ENCODE data around the gene PHPT1. TPM values are rescaled to one million over a fixed set of nuclear protein-coding genes. Genes with fewer than 3 reads are reported as not detected.
"Not testable (repeated sequence)": the region's sequence is repeated elsewhere in the genome, so short reads cannot be mapped to it uniquely, and the experiment has no call there.

The PHPT1 gene
- polyA plus RNA-seq, 1 donor = 312 TPM

- H3K27me3 ChIP-seq (ENCODE audit: control insufficient read depth, insufficient read depth, low read length) = no peaks in the 10 kb centered on the region
- peaks cover 13% of the 10 kb centered on the region for H3K9me3 ChIP-seq (ENCODE audit: control insufficient read depth, low read depth, low read length)
- H3K4me3 ChIP-seq (ENCODE audit: low read length) = no peak overlapping the region
- WGBS (ENCODE audit: insufficient coverage, low lambda C conversion rate) = no CpG with 5 or more reads among the region's 31 CpGs
- H3K4me1 ChIP-seq (ENCODE audit: control insufficient read depth, insufficient read depth, low read length) = peaks cover 36% of the 10 kb centered on the region
- H3K27ac ChIP-seq (ENCODE audit: low read length) = peak overlapping the region; percentile 12
- peak in 1 of 2 donors; percentile 18 for DNase-seq
- H3K36me3 ChIP-seq (ENCODE audit: control insufficient read depth, insufficient read depth, low read length) = peaks cover 60% of the 10 kb centered on the region
Measured at GRCh38 chr9:136862849-136863622, 13.8 kb downstream of the PHPT1 start.

GRCh38 chr9:136863623-136864273 lies 14.5 kb downstream of the PHPT1 start:
- peak overlapping the region; percentile 10 for H3K27ac ChIP-seq (ENCODE audit: low read length)
- peaks cover 30% of the 10 kb centered on the region for H3K4me1 ChIP-seq (ENCODE audit: control insufficient read depth, insufficient read depth, low read length)
- peak in 1 of 2 donors; percentile 12 for DNase-seq
- H3K27me3 ChIP-seq (ENCODE audit: control insufficient read depth, insufficient read depth, low read length) = no peaks in the 10 kb centered on the region
- WGBS (ENCODE audit: insufficient coverage, low lambda C conversion rate) = no CpG with 5 or more reads among the region's 12 CpGs
- peaks cover 11% of the 10 kb centered on the region for H3K9me3 ChIP-seq (ENCODE audit: control insufficient read depth, low read depth, low read length)
- H3K4me3 ChIP-seq (ENCODE audit: low read length) = no peak overlapping the region
- H3K36me3 ChIP-seq (ENCODE audit: control insufficient read depth, insufficient read depth, low read length) = peaks cover 54% of the 10 kb centered on the region

GRCh38 chr9:136865041-136865767 lies 16.0 kb downstream of the PHPT1 start:
- DNase-seq = peak; percentile 21 to 66
- peak overlapping the region; percentile 75 for H3K27ac ChIP-seq (ENCODE audit: low read length)
- H3K27me3 ChIP-seq (ENCODE audit: control insufficient read depth, insufficient read depth, low read length) = no peaks in the 10 kb centered on the region
- H3K36me3 ChIP-seq (ENCODE audit: control insufficient read depth, insufficient read depth, low read length) = peaks cover 41% of the 10 kb centered on the region
- peak overlapping the region; percentile 62 for H3K4me3 ChIP-seq (ENCODE audit: low read length)
- peaks cover 17% of the 10 kb centered on the region for H3K4me1 ChIP-seq (ENCODE audit: control insufficient read depth, insufficient read depth, low read length)
- WGBS (ENCODE audit: insufficient coverage, low lambda C conversion rate) = no CpG with 5 or more reads among the region's 11 CpGs
- peaks cover 8% of the 10 kb centered on the region for H3K9me3 ChIP-seq (ENCODE audit: control insufficient read depth, low read depth, low read length)

- DNase-seq = no peak
- no CpG with 5 or more reads among the region's 20 CpGs for WGBS (ENCODE audit: insufficient coverage, low lambda C conversion rate)
- Histone ChIP-seq H3K4me3 (ENCODE audit: low read length) (peak overlapping the region; percentile 62), H3K4me1 (ENCODE audit: control insufficient read depth, insufficient read depth, low read length) (peaks cover 12% of the 10 kb centered on the region), H3K9me3 (ENCODE audit: control insufficient read depth, low read depth, low read length) (peaks cover 8% of the 10 kb centered on the region), H3K27me3 (ENCODE audit: control insufficient read depth, insufficient read depth, low read length) (no peaks in the 10 kb centered on the region), H3K27ac (ENCODE audit: low read length) (peak overlapping the region; percentile 75), H3K36me3 (ENCODE audit: control insufficient read depth, insufficient read depth, low read length) (peaks cover 37% of the 10 kb centered on the region)
Measured at GRCh38 chr9:136865768-136866103, 16.5 kb downstream of the PHPT1 start.

- Histone ChIP-seq H3K4me3 (ENCODE audit: low read length) (peak overlapping the region; percentile 59), H3K36me3 (ENCODE audit: control insufficient read depth, insufficient read depth, low read length) (peaks cover 25% of the 10 kb centered on the region), H3K27ac (ENCODE audit: low read length) (peak overlapping the region; percentile 65)
- not testable (repeated sequence) for DNase-seq; H3K9me3 ChIP-seq (ENCODE audit: control insufficient read depth, low read depth, low read length); H3K27me3 ChIP-seq (ENCODE audit: control insufficient read depth, insufficient read depth, low read length); H3K4me1 ChIP-seq (ENCODE audit: control insufficient read depth, insufficient read depth, low read length)
- 100% methylated on average over 4 of the region's 29 CpGs for WGBS (ENCODE audit: insufficient coverage, low lambda C conversion rate)
Measured at GRCh38 chr9:136866898-136867421, 17.8 kb downstream of the PHPT1 start.

GRCh38 chr9:136867480-136867879 lies 18.3 kb downstream of the PHPT1 start:
- Histone ChIP-seq H3K9me3 (ENCODE audit: control insufficient read depth, low read depth, low read length) (peaks cover 14% of the 10 kb centered on the region), H3K27me3 (ENCODE audit: control insufficient read depth, insufficient read depth, low read length) (no peaks in the 10 kb centered on the region), H3K4me1 (ENCODE audit: control insufficient read depth, insufficient read depth, low read length) (peaks cover 3% of the 10 kb centered on the region), H3K4me3 (ENCODE audit: low read length) (peak overlapping the region; percentile 59), H3K27ac (ENCODE audit: low read length) (no peak overlapping the region), H3K36me3 (ENCODE audit: control insufficient read depth, insufficient read depth, low read length) (peaks cover 20% of the 10 kb centered on the region)
- WGBS (ENCODE audit: insufficient coverage, low lambda C conversion rate) = 100% methylated on average over 1 of the region's 18 CpGs
- DNase-seq = no peak

- H3K9me3 ChIP-seq (ENCODE audit: control insufficient read depth, low read depth, low read length) = peaks cover 18% of the 10 kb centered on the region
- H3K27me3 ChIP-seq (ENCODE audit: control insufficient read depth, insufficient read depth, low read length) = no peaks in the 10 kb centered on the region
- no peak for DNase-seq
- 100% methylated on average over 4 of the region's 18 CpGs for WGBS (ENCODE audit: insufficient coverage, low lambda C conversion rate)
- no peak overlapping the region for H3K4me3 ChIP-seq (ENCODE audit: low read length)
- H3K27ac ChIP-seq (ENCODE audit: low read length) = no peak overlapping the region
- peaks cover 3% of the 10 kb centered on the region for H3K4me1 ChIP-seq (ENCODE audit: control insufficient read depth, insufficient read depth, low read length)
- peaks cover 16% of the 10 kb centered on the region for H3K36me3 ChIP-seq (ENCODE audit: control insufficient read depth, insufficient read depth, low read length)
Measured at GRCh38 chr9:136867917-136868316, 18.7 kb downstream of the PHPT1 start.

GRCh38 chr9:136868644-136869043 lies 19.4 kb downstream of the PHPT1 start:
- H3K27ac ChIP-seq (ENCODE audit: low read length) = no peak overlapping the region
- peaks cover 3% of the 10 kb centered on the region for H3K4me1 ChIP-seq (ENCODE audit: control insufficient read depth, insufficient read depth, low read length)
- no peaks in the 10 kb centered on the region for H3K27me3 ChIP-seq (ENCODE audit: control insufficient read depth, insufficient read depth, low read length)
- H3K9me3 ChIP-seq (ENCODE audit: control insufficient read depth, low read depth, low read length) = peaks cover 18% of the 10 kb centered on the region
- WGBS (ENCODE audit: insufficient coverage, low lambda C conversion rate) = no CpG with 5 or more reads among the region's 11 CpGs
- peaks cover 8% of the 10 kb centered on the region for H3K36me3 ChIP-seq (ENCODE audit: control insufficient read depth, insufficient read depth, low read length)
- no peak for DNase-seq
- no peak overlapping the region for H3K4me3 ChIP-seq (ENCODE audit: low read length)

GRCh38 chr9:136869611-136870010 lies 20.4 kb downstream of the PHPT1 start:
- not testable (repeated sequence) for H3K4me1 ChIP-seq (ENCODE audit: control insufficient read depth, insufficient read depth, low read length); H3K27ac ChIP-seq (ENCODE audit: low read length); DNase-seq; H3K36me3 ChIP-seq (ENCODE audit: control insufficient read depth, insufficient read depth, low read length); H3K27me3 ChIP-seq (ENCODE audit: control insufficient read depth, insufficient read depth, low read length); H3K4me3 ChIP-seq (ENCODE audit: low read length)
- H3K9me3 ChIP-seq (ENCODE audit: control insufficient read depth, low read depth, low read length) = peaks cover 18% of the 10 kb centered on the region
- no CpG with 5 or more reads among the region's 2 CpGs for WGBS (ENCODE audit: insufficient coverage, low lambda C conversion rate)

GRCh38 chr9:136875155-136875554 lies 25.9 kb downstream of the PHPT1 start:
- Histone ChIP-seq H3K27me3 (ENCODE audit: control insufficient read depth, insufficient read depth, low read length) (peaks cover 2% of the 10 kb centered on the region), H3K9me3 (ENCODE audit: control insufficient read depth, low read depth, low read length) (peaks cover 10% of the 10 kb centered on the region), H3K27ac (ENCODE audit: low read length) (no peak overlapping the region), H3K36me3 (ENCODE audit: control insufficient read depth, insufficient read depth, low read length) (no peaks in the 10 kb centered on the region), H3K4me1 (ENCODE audit: control insufficient read depth, insufficient read depth, low read length) (no peaks in the 10 kb centered on the region), H3K4me3 (ENCODE audit: low read length) (no peak overlapping the region)
- WGBS (ENCODE audit: insufficient coverage, low lambda C conversion rate) = no CpG with 5 or more reads among the region's 6 CpGs
- DNase-seq = no peak

All from large intestine (tissue), 3 donors.